ENCODE data around the gene WDFY4. TPM values are rescaled to one million over a fixed set of nuclear protein-coding genes. Genes with fewer than 3 reads are reported as not detected.

WDFY4 gene
- total RNA-seq, 1 donor, result 28.9 TPM

- no peaks in the 10 kb centered on the region for H3K9me3 ChIP-seq (ENCODE audit: low read depth, low read length)
- no peaks in the 10 kb centered on the region for H3K27me3 ChIP-seq (ENCODE audit: insufficient read depth, low read length)
- H3K4me3 ChIP-seq (ENCODE audit: low read length), result no peak overlapping the region
- no peaks in the 10 kb centered on the region for H3K4me1 ChIP-seq (ENCODE audit: insufficient read depth, low read length)
Measured at GRCh38 chr10:48999346-48999745, 314.7 kb downstream of the WDFY4 start.

- Histone ChIP-seq H3K9me3 (ENCODE audit: low read depth, low read length) (no peaks in the 10 kb centered on the region), H3K4me3 (ENCODE audit: low read length) (no peak overlapping the region), H3K27me3 (ENCODE audit: insufficient read depth, low read length) (no peaks in the 10 kb centered on the region), H3K4me1 (ENCODE audit: insufficient read depth, low read length) (no peaks in the 10 kb centered on the region)
Measured at GRCh38 chr10:49000437-49001398, 316.0 kb downstream of the WDFY4 start.

- H3K27me3 ChIP-seq (ENCODE audit: insufficient read depth, low read length), result no peaks in the 10 kb centered on the region
- H3K4me1 ChIP-seq (ENCODE audit: insufficient read depth, low read length), result no peaks in the 10 kb centered on the region
- no peaks in the 10 kb centered on the region for H3K9me3 ChIP-seq (ENCODE audit: low read depth, low read length)
- no peak overlapping the region for H3K4me3 ChIP-seq (ENCODE audit: low read length)
Measured at GRCh38 chr10:49001402-49001801, 316.7 kb downstream of the WDFY4 start.

- H3K4me3 ChIP-seq (ENCODE audit: low read length), result no peak overlapping the region
- H3K4me1 ChIP-seq (ENCODE audit: insufficient read depth, low read length), result no peaks in the 10 kb centered on the region
- H3K9me3 ChIP-seq (ENCODE audit: low read depth, low read length), result no peaks in the 10 kb centered on the region
- no peaks in the 10 kb centered on the region for H3K27me3 ChIP-seq (ENCODE audit: insufficient read depth, low read length)
Measured at GRCh38 chr10:49001870-49002672, 317.4 kb downstream of the WDFY4 start.

- Histone ChIP-seq H3K27me3 (ENCODE audit: insufficient read depth, low read length) (no peaks in the 10 kb centered on the region), H3K4me1 (ENCODE audit: insufficient read depth, low read length) (no peaks in the 10 kb centered on the region), H3K4me3 (ENCODE audit: low read length) (no peak overlapping the region), H3K9me3 (ENCODE audit: low read depth, low read length) (no peaks in the 10 kb centered on the region)
Measured at GRCh38 chr10:49005270-49005669, 320.6 kb downstream of the WDFY4 start.

GRCh38 chr10:49007129-49007528, 322.5 kb downstream of the WDFY4 start:
- Histone ChIP-seq H3K27me3 (ENCODE audit: insufficient read depth, low read length) (no peaks in the 10 kb centered on the region), H3K4me3 (ENCODE audit: low read length) (no peak overlapping the region), H3K9me3 (ENCODE audit: low read depth, low read length) (no peaks in the 10 kb centered on the region), H3K4me1 (ENCODE audit: insufficient read depth, low read length) (no peaks in the 10 kb centered on the region)

GRCh38 chr10:49008091-49008490, 323.4 kb downstream of the WDFY4 start:
- H3K4me1 ChIP-seq (ENCODE audit: insufficient read depth, low read length), result no peaks in the 10 kb centered on the region
- no peaks in the 10 kb centered on the region for H3K9me3 ChIP-seq (ENCODE audit: low read depth, low read length)
- no peaks in the 10 kb centered on the region for H3K27me3 ChIP-seq (ENCODE audit: insufficient read depth, low read length)
- no peak overlapping the region for H3K4me3 ChIP-seq (ENCODE audit: low read length)

DNA sequence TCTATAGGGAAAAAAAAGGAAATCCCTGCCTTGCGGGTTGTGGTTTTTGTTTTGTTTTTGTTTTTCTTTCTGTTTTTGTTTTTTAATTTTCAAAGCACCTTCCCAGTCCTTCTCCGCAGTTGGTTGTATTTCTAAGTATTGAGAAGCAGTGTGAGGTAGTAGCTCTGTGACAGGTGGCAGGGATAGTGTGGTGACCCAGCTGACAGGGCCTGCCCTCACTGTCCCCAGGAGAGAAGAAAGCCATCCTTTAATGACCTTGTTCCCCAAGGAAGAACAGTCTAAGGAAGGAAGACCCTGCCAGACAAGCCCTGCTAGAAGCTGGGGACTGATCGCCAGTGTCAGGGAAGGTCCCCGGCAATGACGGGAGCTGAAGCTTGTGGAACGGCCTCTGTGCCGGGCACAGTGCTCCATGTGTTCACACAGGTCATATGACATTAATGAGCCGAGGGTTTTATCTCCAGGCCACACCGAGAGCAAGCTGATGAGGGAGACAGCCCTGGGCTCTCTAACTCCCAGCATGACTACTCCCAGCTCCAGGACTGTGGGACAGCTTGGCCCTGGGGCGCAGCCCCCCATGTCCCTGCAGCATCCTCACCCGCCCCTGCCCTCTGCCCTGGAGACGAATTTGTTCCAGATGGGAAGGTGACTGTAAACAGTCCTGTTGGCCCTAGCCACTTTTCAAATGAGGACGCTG, 324.0 kb downstream of the WDFY4 start:
- Histone ChIP-seq H3K4me3 (ENCODE audit: low read length) (no peak overlapping the region), H3K9me3 (ENCODE audit: low read depth, low read length) (no peaks in the 10 kb centered on the region), H3K4me1 (ENCODE audit: insufficient read depth, low read length) (no peaks in the 10 kb centered on the region), H3K27me3 (ENCODE audit: insufficient read depth, low read length) (no peaks in the 10 kb centered on the region)

GRCh38 chr10:49009199-49009979, 324.7 kb downstream of the WDFY4 start:
- Histone ChIP-seq H3K9me3 (ENCODE audit: low read depth, low read length) (no peaks in the 10 kb centered on the region), H3K27me3 (ENCODE audit: insufficient read depth, low read length) (no peaks in the 10 kb centered on the region), H3K4me3 (ENCODE audit: low read length) (no peak overlapping the region), H3K4me1 (ENCODE audit: insufficient read depth, low read length) (no peaks in the 10 kb centered on the region)

DNA sequence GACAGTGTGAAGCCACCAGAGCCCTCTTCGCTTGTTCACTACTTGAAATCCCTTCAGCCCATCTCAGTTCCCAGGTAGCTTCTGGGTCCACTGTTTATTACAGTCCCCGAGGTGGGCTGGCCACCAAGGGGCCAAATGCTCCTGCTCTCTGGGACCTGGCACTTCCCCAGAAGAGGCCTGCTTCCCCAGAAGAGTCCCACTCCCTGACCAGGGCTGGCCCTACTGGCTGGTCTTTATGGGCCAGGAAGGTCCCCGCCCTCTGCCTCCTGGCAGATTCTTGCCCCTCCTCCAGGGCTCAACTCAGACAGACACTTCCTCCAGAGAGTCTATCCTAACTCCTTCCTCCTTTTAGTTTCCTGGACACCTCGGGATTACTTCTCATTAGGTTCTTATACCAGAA, 325.6 kb downstream of the WDFY4 start:
- Histone ChIP-seq H3K4me3 (ENCODE audit: low read length) (no peak overlapping the region), H3K27me3 (ENCODE audit: insufficient read depth, low read length) (no peaks in the 10 kb centered on the region), H3K9me3 (ENCODE audit: low read depth, low read length) (no peaks in the 10 kb centered on the region), H3K4me1 (ENCODE audit: insufficient read depth, low read length) (no peaks in the 10 kb centered on the region)

DNA sequence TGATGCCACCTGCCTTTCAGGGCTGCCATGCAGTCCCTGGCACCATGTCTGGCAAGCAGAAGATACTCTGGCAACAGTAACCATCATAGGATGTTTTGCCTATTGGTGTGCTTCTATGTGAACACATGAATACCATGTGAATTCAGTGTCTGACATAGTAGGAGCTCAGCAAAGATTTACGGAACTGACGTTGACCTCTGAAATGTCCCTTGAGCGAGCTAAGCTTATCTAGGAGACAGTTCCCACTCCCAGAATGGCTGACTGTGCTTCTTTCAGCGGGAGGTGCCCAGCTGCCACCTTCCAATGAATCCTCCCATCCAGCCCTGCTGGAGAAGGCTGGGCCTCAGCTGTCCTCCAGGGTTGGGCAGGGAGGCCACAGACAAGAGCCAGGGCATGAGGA, 326.2 kb downstream of the WDFY4 start:
- Histone ChIP-seq H3K27me3 (ENCODE audit: insufficient read depth, low read length) (no peaks in the 10 kb centered on the region), H3K9me3 (ENCODE audit: low read depth, low read length) (no peaks in the 10 kb centered on the region), H3K4me3 (ENCODE audit: low read length) (no peak overlapping the region), H3K4me1 (ENCODE audit: insufficient read depth, low read length) (no peaks in the 10 kb centered on the region)

DNA sequence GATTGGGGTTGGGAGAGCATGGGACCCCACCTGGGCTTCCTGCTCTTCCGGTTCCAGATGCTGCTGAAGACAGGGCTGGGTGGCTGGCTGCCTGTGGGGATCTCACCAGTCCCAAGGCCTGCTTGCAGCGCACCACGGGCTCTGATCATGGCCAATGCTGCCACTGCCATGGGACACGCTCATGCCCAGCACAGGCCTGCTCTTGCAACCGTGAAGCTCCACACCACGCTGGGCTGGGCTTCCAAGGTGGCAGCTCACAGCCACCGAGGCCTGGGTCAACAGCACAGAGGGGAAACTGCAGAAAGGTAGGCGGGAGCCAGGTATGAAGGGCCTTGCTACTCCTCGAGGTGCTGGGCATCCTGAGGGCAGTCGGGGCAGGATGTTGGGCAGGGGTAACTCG, 327.1 kb downstream of the WDFY4 start:
- Histone ChIP-seq H3K9me3 (ENCODE audit: low read depth, low read length) (no peaks in the 10 kb centered on the region), H3K27me3 (ENCODE audit: insufficient read depth, low read length) (no peaks in the 10 kb centered on the region), H3K4me1 (ENCODE audit: insufficient read depth, low read length) (no peaks in the 10 kb centered on the region), H3K4me3 (ENCODE audit: low read length) (no peak overlapping the region)

- Histone ChIP-seq H3K4me3 (ENCODE audit: low read length) (no peak overlapping the region), H3K27me3 (ENCODE audit: insufficient read depth, low read length) (no peaks in the 10 kb centered on the region), H3K4me1 (ENCODE audit: insufficient read depth, low read length) (no peaks in the 10 kb centered on the region), H3K9me3 (ENCODE audit: low read depth, low read length) (no peaks in the 10 kb centered on the region)
Measured at GRCh38 chr10:49012603-49013002, 327.9 kb downstream of the WDFY4 start.

- H3K4me1 ChIP-seq (ENCODE audit: insufficient read depth, low read length), result no peaks in the 10 kb centered on the region
- no peaks in the 10 kb centered on the region for H3K27me3 ChIP-seq (ENCODE audit: insufficient read depth, low read length)
- H3K9me3 ChIP-seq (ENCODE audit: low read depth, low read length), result no peaks in the 10 kb centered on the region
- H3K4me3 ChIP-seq (ENCODE audit: low read length), result no peak overlapping the region
Measured at GRCh38 chr10:49015700-49016099, 331.0 kb downstream of the WDFY4 start.
